HG03039 (cell line): ENCODE results near the gene TRIAP1.
A peak's percentile ranks its signal among the peaks of the same experiment; 100 is the strongest.
"Not testable (repeated sequence)": the region's sequence is repeated elsewhere in the genome, so short reads cannot be mapped to it uniquely, and the experiment has no call there.

Experiments
- ATAC-seq: cut with Tn5 transposase; IDR thresholded peaks from one replicate; pipeline ENCODE4 v1.9.1; 2021; ENCODE audit warnings: mild to moderate bottlenecking, moderate library complexity; ENCODE audit not compliant: unreplicated experiment

Gene TRIAP1

DNA sequence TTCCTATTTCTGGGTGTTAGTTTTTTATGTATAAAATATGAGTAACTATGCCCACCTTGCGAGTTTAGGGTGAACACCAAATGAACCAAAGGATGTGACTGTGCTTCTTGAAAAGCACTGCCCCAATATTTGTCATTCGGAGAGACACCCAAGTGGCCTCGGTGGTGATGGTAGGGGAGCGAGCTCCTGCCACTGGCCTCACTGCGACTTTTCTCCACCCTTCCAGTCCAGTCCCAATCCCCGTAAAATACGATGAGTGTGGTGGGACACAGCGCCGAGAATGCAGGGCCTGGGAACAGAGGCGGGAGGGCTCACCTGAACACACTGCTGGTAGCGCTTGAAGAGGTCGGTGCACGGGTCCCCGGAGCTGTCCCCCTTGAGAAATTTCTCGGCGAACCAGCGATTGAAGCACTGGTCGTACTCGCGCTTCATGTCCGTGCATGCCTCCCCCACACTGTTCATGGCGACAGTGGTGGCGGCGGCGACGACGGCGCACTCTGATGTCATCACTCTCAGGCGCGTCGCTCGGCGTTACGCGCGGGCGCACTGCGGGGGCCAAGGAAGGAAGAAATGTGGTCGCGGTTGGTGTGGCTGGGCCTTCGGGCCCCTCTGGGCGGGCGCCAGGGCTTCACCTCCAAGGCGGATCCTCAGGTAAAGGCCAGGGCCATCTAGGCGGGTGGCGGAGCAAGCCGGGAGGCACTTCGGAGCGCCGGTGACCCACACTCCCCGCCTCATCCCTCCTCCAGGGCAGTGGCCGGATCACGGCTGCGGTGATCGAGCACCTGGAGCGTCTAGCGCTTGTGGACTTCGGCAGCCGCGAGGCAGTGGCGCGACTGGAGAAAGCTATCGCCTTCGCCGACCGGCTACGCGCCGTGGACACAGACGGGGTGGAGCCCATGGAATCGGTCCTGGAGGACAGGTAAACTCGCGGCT is at the start of gene TRIAP1, which contains the start of gene GATC:
Gene TRIAP1, minus strand, starts transcription at position 474 of the 933 bp plus-strand sequence. Its CDS starts 12 bp downstream, at position 462.
Gene GATC, plus strand, starts transcription at position 534 of the 933 bp plus-strand sequence. Its CDS starts 37 bp downstream, at position 571.
- peak; percentile 79 for ATAC-seq

DNA sequence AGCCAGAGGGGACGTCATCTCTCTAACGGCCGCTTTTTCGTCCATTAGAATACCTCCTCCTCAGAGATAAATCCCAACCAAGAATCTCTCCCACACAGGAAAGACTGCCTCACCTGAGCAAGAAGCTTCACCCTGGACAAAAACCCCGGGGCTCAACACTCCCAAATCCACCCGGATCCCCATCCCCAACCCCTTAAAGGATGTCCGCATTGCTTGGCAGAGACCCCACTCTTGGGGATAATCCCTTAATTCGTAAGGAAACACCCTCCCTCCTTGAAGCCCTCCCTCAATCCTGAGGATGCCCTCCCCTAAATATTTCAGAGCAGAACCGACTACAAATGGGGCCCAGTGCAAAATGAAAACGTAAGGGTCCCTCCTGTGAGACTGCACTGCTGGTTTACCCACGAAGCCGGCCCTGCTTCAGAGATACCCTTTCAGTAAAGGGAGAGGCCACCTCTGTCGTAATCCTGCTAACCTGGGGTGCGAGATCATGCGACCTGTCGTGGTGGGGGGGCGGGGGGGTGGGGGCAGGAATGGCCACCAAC is 49.1 kb upstream of the TRIAP1 start:
- peak; percentile 20 for ATAC-seq

DNA sequence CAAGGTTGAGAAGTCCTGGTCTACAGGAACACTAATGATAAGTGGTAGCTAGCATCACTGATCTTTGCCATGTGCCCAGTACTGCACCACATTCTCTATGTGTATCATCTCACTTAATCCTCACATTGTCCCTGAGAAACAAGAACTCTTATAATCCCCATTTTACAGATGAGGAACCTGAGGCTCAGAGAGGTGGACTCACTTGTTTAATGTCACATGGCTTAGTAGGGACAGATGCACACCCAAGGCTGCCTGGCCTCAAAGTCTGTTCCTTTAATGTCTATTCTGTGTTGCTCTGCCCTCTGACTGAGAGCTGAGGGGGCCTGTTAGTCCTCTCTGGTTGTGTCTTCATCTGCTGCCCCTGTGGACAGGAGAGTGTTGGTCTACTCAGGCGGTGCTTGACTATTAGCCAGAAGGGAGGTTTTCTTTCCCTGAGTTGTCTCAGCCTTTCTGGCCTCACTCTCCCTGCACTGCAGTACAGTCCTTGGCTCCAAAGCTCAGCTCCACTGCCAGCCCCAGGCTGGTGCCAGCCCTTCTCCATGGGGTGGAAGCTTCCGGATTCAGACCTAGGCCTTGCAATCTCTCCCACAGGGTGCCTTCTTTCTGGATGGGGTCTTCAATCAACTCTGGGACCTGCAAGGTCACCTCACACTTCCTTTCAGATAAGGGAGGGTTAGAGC is 44.8 kb upstream of the TRIAP1 start:
- no peak for ATAC-seq

DNA sequence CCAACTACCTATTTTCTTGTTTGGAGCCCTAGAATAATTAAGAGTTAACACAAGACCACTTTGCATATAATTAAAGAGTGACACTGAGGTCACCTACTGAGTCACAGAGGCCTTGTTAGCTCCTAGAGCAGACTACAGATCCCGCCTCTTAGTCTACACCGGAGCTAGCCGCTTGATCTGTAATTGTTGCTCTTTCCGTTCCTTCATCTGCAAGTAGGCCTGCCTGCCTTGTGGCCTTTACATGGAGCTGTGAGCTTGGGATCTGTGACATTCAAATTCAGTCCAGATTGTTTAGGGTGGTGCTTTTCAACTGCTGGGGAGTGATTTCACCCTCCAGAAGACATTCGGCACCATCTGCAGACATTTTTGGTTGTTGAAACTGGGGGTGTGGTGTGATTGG is 44.1 kb upstream of the TRIAP1 start:
- no peak for ATAC-seq

DNA sequence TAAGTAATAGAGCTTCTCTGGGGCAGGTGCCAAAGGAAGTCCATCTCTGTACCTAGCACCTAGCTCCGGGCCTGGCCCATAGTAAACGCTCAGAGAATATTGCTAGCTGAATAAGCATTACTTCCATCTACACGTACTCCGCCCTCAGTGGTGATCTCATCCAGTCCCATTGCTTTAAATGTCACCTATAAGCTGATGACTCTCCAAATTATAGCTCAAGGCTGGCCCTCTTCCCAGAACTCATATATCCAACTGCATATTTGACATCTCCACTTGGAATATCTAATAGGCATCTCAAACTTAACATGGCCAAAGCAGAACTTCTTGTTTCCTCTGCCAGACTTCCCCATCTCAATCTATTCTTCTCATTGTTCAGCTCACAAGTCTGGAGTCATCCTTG is 42.8 kb upstream of the TRIAP1 start:
- no peak for ATAC-seq

DNA sequence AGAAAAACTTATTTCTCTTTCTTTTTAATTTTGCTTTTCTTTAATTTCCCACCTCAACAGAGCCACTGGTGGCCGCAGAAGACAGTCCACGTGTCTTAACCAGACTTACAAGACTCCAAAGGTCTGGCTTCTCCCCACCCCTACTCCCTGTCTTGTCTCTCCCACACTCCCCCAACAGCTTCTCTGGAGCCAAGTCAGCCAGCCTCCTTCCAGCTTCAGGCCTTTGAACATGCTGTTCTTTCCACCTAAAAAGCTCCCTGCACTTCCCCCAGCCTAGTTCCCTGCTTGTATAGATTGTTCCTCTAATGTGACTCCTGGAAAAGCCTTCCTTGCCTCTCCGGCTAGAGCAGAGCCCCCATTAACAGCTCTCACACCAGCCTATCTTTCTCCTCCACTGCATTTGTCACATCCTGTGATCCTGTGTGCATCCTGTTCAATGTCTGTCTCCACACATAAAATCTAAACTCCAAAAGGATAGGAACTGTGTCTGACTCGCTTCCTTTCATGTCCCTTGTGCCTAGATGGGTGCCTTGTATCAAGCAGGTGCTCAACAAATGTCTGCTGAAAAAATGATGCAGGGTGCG is 42.0 kb upstream of the TRIAP1 start:
- no peak for ATAC-seq

DNA sequence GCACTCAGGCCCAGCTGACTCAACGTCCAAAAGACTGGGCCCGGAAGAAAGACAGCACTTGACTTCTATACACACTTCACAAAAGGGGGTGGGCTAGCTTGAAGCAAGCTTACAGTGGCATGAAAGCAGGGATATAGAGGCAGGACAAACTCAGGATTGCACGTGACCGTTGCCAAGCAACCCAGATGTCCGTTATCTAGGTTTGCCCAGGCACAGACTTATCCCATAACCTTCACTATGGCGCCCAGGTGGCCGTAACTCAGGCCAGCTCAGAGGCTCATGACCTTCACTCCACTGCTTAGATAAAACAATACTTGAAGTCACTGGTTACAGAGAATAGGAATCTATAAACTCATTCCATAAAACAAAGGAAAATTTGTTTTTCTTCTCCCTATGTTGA is 41.4 kb upstream of the TRIAP1 start:
- not testable (repeated sequence) for ATAC-seq

DNA sequence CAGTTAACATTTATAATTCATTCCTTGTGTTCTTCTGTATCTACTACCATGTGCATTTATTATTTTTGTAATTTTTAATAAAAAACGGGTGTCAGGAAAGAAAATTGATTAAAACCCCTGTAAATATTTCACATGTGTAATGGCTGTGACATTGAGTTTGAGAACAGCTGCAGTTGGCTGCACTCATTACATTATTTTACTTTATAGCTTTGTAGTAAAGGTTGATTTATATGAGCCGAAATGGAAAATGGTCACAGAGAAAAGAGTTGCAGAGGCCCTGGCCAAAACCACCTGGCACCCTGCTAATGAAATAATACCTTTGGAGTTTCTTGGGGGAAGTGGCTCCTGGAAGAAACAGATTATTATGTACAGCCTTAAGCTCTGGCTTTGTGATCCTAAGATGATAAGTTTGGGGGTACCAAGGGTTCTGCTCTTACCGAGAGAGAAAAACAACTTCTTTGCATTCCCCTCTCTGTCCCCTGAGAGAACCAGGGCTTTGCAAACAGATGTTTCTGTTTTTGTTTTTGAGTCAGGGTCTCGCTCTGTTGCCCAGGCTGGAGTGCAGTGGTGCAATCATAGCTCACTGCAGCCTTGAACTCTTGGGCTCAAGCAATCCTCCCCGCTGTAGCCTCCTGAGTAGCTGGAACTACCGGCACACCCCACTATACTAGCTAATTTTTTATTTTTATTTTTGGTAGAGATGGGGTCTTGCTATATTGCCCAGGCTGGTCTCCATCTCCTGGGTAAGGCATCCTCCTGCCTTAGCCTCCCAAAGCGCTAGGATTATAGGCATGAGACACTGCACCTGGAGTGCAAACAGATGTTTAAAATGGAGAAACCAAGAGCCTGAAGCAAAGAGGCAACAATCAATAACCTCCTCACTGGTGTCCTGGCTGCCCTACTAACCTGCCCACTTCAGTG is 40.0 kb upstream of the TRIAP1 start:
- no peak for ATAC-seq

DNA sequence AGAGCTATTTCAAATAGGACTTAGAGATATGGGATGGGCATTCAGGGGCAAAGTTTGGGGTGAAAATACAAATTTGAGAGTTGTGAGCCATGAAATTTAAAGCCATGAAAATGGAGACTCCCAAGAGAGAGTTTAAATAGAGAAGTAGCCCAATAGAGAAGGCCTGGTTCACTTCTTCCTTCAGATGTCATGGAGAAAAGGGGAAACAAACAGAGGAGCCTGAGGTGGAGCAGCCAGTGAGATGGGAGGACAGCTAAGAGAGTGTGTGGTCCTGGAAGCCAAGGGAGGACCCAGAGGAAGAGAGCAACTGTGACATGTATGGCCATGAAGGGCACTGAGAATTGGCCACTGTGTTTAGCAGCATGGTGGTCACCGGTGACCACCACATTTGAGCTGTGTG is 37.4 kb upstream of the TRIAP1 start:
- ATAC-seq: no peak

DNA sequence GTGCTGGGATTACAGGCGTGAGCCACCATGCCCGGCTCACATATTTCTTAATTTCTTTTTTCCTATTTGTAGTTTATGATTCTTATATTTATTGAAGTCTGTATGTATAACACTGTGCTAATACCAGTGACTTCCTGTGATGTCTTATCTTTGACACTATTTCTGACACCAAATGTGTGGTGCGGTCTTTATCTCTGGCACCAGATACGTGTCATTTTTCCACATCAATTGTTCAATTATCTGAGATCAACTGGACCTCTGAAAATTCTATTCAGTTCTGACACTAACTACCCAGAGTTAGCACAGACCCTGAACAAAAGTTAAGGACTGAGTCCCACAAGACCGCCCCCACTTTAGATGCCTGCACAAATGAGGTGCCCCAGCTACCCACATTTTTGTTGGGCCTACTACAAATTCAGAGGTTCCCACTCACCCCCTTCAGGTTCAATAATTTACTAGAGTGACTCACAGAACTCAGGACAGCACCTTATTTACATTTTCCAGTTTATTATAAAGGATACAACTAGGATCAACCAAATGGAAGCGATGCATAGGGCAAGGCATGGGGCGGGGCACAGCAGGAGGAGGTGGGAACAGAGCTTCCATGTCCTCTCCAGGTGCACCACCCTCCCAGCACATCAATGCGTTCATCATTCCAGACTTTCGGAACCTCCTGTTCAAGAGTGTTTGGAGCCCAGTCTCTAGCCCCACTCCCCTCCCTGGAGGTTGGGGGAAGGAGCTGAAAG is 35.0 kb upstream of the TRIAP1 start:
- ATAC-seq: no peak

DNA sequence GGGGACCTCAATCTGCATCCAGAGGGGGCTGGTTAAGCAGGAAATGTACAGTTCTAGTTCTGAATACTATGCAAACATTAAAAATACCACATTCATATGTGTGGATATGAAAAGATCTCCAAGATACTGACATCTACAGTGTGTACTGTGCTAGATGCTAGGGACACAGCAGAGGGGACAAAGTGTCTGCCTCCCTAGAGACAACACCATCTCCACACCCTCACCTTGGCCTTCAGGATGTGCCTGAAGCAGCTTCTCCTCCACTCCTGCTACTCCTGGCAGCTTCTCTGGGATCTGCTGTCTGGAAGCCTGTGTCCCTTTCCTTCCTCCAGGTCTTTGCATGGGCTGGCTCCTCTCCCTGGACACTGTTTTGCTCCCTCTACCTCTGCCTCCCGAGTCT is 34.0 kb upstream of the TRIAP1 start:
- ATAC-seq: no peak

DNA sequence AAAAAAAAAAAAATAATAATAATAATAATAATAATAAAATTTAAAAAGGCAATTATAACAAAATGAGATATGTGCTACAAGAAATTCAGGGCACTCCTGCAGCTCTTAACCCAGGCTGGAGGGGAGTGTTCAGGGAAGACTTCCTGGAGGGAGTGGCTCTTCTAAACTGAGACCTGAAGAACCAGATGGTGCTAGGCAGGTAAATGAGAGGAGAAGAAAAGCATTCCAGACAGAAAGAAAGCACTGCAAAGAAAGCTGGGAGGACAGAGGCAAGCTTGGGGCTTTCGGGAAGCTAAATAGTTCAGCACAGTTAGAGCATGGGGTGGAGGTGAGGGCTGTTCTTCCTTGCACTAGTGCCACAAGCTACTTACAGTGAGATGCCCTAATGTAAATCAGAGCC is 33.3 kb upstream of the TRIAP1 start:
- ATAC-seq: no peak

DNA sequence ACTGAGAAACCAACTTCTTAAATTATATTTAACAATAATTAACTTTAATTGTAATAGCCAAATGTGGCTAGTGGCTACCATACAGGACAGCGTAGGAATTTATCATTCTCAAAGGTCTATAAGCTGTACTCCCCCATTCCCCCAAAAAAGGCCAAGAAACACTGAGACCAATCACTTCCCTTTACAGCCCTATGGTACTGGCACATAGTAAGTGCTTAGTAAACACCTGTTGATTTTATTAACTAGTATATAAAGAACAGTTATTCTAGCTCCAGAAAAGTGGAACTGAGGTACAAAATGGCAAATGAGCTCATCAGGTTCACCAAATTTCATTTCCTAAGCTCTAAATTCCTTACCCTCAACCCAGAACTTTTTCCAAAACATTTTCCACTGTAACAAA is 29.5 kb upstream of the TRIAP1 start:
- ATAC-seq: no peak

DNA sequence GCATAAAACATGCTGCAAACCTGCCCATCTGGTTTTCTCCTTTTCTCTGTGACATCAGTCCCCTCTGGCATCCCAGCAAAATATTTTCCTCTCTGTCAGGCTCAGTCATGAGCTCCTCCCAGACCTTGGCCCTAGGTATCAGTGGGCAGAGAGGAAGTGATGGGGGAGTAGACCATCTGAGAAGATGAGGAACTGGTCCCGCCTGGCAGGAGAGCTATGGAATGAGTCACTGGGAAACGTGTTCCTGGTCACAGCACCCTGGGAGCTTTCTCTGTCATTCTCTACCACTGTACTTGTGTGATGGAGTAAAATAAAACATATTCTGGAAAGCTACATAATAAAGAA is 28.4 kb upstream of the TRIAP1 start:
- ATAC-seq: no peak

DNA sequence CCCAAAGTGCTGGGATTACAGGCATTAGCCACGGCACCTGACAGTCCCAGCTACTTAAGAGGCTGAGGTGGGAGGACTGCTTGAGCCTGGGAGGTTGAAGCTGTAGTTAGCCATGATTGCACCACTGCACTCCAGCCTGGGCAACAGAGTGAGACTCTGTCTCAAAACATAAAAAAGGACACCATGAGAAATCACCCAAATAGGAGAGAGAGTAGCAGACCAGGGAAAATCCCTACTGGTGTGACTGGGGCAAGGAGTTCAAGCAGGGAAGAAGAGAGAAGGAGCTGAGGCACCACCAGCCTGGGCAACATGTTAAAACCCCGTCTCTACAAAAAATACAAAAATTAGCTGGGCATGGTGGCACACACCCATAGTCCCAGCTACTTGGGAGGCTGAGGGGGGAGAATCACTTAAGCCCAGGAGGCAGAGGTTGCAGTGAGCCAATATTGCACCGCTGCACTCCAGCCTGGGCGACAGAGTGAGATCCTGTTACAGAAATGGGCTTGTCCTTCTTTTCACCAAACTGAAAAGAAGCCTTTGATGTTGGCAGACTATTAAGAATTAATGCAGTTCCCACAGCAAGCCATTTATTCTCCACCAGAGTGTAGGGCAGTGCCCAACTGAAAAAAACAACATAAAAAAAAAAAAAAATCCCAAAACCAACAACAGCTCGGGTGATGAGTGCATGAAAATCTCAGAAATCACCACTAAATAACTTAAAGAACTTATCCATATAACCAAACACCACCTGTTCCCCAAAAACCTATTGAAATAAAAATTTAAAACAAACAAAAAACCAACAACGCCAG is 27.8 kb upstream of the TRIAP1 start:
- ATAC-seq: no peak

DNA sequence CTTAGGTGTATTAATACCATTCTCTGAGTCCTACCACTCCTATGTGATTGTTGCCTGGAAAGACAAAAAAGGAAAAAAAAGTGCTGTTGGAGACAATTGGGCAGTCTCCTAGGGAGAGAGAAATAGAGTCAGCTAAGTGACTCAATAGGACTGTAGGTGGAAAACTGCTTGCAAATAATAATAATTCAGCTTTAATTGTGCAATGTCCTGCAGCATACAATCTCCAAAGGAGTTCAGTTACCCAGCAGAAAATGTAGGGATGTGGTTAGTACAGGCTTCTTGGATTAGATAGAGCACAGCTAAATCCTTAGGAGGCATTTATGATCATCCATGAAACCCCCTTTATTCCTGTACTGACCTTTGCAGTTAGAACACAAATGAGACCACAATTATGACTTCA is 26.3 kb upstream of the TRIAP1 start:
- no peak for ATAC-seq

DNA sequence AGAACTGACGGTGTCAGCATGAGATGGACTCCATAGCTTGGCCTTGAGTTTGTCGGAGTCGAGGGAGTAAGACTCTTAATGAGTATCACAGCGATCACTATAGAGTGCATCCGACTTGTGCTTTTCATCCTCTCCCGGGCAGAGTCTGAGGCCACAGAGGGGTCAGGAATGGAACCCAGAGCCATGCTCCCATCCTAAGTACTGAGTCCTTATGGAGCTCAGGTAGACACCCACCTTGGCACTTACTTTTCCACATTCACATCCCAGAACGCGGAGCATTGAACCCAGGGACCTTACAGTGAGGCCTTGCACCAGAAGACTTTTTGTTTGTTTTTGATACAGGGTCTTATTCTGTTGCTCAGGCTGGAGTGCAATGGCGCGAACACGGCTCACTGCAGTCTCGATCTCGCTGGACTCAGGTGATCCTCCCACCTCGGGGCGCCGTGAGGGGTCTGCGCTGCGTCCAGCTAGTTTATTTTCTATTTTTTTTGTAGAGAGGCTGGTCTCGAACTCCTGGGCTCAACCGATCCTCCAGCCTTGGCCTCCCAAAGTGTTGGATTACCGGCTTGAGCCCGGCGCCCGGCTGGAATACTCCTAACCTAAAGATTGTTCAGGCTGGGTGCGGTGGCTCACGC is 24.1 kb upstream of the TRIAP1 start:
- no peak for ATAC-seq

DNA sequence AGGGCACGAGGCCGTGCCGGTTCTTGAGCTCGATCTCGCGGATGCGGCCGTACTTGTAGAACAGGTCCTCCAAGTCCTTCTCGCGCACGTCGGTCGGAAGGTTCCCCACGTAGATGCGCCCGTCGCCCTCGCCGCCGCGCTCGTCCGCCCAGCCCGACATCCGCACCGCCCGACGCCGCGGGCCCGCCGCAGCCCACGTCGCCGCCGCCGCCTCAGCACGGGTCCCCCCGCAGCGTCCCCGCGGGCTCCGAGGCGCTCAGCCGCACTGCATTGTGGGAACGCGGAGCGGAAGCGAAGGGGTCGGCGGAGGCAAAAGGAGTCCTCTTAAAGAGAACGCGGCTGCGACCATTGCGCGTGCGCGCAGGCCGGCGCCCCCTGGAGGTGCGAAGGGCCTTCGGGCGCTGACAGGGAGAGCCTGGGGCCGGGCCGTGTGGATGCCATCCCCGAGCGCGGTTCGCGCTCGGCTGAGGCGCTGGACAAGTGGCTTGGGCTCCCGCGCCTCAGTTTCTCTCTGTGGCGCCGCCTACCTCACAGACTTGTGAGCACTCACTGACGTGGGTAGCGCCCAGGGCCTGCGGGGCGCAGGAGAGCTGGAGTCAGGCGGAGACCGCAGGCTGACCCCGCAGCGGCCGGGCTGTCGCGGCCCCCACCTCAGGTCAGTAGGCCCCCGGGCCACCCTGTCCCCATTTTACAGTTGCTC is 23.4 kb upstream of the TRIAP1 start, which contains the start of gene SRSF9:
Gene SRSF9, minus strand, starts transcription at position 299 of the 700 bp plus-strand sequence. Its CDS starts 139 bp downstream, at position 160.
- peak; percentile 79 for ATAC-seq
